GM21825 (cell line): ENCODE measurements around the gene PCNX2.
"Not testable (repeated sequence)": the region's sequence is repeated elsewhere in the genome, so short reads cannot be mapped to it uniquely, and the experiment has no call there.

ENCODE experiments used
- ATAC-seq: cut with Tn5 transposase; IDR thresholded peaks from one replicate; pipeline ENCODE4 v1.9.1; 2021; ENCODE audit warnings: mild to moderate bottlenecking, moderate library complexity; ENCODE audit not compliant: unreplicated experiment

PCNX2 gene

DNA sequence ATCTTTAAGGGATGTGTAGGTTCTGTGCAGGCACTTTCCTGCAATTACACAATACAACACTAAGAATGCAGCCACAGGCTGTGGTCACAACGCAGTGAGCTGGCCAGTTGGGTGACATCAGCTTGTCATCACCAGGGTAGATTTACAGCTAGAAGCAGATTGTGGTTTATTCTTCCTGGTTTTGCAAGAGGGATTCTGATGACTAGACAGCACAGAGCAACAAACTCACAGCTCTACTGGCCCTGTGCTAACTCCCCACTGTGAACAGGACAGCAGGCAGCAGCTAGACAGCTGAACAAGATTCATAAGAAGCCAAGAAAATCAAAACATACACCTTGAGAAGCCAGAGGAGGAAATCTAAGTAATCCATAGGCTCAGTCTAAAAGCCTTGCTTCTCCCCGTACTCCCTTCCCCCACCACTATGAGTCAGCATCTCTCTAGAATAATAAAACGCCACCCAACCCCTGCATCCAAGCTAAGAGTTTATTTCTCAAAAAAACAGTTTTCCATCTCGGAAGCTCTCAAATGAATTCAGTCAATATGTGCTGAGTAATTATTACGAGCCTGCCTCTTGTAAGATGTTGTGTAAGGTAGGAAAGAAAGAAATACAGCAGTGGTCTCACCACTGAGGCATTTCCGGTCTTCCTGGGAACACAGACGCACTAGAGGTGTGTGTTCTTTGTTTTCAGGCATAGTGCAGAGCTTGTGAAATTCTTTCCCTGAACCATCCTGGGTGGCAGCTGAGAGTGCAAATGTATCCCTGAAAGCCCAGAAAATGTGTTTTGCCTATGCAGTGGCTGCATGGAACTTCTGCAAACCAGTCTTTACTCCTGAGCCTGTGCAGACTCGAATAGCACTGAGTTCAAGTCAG lies 182.3 kb downstream of the PCNX2 start:
- peak; percentile 87 for ATAC-seq

DNA sequence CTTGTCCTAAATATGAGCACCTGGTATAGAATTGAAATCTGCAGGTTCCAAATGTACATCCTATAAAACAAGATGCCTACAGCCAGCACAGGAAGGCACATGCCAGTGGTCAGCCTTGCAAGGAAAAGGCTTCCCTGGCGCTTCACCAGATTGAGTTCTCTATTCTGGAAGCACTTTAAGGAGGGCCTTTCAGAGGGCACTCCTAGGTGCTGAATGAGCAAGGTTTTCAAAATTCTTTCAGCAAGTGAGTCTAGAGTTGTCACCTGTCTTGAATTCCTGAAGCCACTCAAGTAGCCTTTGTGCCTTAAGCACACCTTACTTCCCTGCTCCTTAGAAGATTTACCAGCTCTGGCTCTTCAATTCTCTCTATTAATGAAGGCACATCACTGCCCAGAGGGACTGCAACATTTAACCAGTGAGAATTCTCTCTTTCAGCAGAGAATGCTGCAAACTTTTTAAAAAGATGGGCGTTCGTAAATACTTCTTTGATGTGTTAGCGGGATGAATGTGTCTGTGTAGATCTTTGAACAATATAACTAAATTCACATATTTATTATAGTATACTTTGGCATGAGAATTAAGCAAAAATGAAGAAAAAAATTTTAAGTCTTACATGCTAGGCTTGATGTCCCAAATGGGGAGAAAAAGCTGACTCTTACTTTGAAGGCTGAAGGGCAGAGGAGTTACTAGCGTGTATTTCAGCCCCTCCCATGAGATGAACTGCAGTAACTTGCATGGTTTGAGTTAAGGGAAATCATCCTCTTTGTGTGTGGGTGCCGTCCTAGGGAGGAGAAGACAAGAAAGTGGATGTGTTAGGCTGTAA lies 183.1 kb downstream of the PCNX2 start:
- ATAC-seq = no peak

DNA sequence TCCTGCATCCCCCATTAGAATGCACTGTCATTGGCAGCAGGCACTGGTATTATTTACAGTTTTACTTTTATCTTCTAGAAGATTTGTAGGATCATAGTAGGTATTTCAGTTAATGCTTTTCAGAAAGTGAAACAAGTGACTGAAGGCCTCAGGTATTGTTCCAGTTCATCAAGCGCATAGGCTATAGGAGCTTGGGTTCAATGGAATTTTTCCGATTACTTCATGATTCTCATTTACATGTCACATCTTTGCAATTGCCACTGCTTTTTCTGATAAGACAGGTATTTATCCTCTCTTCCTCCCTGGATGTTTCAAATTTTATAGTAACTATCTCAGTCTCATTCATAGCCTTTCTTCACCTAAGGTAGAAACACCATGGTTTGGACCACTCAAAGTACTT lies 183.8 kb downstream of the PCNX2 start:
- ATAC-seq = no peak

DNA sequence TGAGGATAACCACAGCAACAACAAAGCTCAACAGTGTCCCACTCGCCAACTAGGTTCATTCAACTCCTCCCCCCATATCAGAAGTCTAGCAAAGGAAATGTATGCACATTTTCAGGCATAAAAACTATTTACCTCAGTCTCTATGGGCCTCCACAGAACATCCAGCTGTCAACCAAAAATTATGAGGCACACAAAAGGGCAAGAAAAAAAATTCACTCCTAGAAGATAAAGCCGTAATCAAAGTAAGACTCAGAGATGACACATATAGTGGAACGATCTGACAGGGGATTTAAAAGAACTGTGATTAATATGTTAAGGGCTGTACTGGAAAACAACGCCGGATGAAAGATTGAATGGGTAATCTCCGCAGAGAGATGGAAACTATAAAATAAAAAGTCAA lies 186.4 kb downstream of the PCNX2 start:
- ATAC-seq = no peak

DNA sequence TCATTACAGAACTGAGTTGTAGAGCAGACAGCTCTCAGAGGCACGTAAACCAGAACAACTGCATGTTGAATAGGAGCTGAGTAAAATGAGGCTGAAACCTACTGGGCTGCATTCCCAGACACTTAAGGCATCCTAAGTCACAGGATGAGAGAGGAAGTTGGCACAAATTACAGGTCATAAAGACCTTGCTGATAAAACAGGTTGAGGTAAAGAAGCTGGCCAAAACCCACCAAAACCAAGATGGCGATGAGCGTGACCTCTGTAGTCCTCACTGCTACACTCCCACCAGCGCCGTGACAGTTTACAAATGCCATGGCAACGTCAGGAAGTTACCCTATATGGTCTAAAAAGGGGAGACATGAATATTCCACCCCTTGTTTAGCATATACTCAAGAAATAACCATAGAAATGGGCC lies 187.8 kb downstream of the PCNX2 start:
- ATAC-seq = not testable (repeated sequence)

DNA sequence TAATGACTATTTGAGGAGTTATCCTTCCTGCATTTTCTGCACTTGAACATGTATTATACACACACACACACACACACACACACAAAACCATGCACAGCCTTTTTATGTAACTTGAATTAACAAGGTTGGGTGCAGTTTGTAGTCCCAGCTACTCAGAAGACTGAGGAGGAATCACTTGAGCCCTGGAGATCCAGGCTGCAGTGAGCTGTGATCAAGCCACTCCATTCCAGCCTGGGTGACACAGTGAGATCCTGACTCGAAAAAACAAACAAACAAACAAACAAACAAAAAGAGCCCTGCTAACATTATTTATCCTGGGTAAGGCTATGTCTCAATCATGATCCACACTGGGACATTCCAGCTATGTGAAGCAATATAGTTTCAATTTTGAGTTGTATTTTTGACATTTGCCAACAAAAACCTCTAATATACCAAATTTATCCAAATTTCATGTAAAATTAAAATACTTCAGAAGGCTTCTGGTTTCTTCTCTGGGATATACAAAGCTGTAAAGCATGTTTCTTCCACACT lies 188.3 kb downstream of the PCNX2 start:
- no peak for ATAC-seq

DNA sequence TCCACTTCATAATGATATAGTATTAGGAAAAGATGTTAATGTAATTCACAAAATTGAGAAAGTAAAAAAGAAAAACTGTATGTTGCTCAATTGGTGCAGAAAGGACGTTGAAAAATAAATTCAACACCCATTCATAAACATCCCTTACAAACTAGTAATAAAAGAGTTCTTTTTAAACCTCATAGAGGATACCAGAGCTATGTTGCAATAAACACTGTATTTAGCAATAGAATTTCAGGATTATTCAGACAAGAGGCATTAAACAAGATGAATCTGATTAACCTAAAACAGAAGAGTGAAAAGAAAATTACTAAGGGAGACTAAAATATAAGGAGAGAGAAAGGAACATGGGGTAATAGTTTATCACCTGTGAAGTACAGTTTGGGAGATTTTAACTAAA lies 190.3 kb downstream of the PCNX2 start:
- ATAC-seq = no peak

DNA sequence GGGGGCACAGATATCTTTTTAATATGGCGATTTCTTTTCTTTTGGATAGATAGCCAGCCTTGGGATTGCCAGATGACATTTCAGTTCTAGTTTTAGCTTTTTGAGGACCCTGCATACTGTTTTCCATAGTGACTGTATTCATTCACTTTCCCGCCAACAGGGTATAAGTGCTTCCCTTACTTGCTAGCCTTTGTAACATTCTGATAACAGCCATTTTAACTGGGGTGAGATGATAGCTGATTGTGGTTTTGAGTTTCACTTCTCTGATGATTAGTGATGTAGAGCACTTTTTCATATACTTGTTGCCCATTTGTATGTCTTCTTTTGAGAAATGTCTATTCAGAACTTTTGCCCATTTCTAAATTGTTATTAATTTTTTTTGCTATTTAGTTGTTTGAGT lies 193.2 kb downstream of the PCNX2 start:
- no peak for ATAC-seq

DNA sequence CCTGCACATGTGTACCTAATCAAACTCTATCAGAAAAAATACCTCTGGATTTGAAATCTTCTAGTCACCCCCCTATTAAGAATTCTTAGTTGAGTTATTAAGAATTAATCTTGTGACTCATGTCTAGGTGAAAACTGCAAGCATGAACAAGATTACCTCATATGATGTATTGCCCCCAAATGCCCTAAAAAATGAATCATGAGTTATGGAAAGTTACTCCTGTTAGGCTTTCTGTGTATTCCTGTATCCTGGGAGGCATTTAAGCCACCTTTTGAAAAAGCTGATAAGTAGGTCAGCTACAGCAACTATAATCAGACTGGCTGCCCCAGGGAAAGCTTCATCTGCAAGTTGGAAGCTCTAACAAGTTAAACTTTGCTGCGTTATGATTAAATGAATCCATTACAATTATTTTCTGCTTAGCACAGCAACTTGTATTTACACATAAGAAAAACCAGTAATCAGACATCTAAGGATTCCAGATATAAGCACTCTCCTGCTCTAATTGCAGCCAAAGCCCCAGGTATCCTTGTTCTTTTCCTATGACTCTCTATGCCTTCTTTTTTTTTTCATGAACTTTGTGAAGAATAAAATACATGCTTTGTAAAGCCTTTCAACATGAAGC lies 197.5 kb downstream of the PCNX2 start:
- ATAC-seq = no peak

DNA sequence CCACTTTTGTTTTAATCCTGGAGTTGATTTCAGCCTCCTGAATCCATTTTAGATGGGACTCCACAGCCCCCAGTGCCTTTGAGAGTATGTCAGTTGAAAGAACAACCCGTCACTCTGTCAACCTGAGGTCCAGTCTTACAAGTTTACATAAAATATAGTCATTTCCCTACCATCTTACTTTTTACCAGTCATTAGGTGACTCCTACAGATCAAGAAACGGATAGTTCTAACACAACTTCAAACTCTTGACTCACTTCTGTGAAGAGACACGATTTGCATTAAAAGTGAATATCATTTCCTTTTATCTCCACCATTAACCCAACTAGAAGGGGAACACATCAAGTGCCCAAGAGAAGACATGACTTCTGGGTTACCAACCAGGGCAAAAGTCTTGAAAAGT lies 198.0 kb downstream of the PCNX2 start:
- ATAC-seq = no peak

DNA sequence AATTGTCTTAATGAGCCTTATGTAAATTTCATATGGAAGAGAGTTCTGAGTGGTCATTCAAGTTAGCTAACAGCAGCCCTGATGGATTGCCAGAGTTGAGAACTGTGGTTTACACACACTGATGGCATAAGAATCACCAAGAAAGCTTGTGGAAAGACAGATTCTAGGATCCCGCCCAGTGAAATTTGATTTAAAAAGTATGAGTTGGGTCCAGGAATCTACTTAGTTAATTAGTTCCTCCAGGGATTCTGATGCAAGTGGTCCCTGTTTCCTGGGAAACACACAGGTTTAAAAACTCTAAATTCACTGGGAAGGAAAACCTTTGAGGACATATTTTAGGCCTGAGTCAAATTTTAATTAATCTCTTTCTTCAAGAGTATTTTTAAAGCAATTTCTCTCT lies 200.8 kb downstream of the PCNX2 start:
- ATAC-seq = no peak

DNA sequence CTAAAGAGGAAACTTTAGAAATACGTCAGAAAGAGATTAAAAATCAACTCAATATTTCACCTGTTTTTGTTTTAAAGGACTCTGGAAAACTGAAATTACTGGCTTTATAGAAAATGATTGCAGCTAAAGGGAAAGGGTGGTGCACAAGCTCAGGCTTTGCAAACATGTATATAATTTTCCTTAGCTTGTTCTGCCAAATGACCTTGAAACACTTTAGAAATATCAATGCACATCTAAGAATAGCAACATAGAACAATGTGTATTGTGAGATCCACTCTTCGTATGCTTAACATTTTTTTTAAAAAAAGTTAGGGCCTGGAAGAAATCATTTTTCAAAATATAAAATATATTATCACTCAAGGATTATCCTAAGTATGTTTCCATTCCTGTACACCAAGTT lies 201.3 kb downstream of the PCNX2 start:
- no peak for ATAC-seq

DNA sequence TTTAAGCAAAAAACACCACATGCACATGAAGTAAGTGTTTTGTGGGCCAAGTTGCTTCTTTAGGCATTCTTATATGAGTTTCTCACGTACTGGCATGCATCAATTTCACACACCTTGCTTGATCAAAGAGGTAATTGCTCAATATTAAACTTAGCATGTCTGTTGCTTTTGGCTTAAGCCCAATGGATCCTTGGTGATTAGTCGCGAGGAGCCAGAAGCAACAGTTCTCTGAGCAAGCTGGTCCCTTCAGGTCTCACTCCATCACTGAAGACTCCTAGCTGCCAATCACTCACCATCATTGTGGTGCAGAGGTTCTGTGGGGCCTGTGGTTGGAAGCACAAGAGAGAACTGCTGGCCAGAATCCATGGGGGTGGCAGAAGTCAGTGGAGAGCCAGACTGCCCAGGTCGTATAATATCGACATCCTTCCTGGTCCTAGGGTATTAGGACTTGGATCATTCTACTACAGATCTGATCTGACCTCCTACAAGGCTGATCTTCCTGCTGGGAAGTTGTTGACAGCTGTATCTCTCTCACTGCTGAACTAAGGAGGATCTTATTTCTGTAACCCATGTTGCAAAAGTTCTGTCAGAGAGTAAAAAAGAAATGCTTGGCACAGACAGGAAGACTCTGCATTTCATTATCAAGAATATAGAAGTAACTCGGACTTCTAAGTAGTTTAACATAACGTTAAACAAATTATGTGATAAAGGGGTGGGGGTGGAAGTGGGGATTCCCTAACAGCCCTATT lies 204.6 kb downstream of the PCNX2 start:
- ATAC-seq = no peak

DNA sequence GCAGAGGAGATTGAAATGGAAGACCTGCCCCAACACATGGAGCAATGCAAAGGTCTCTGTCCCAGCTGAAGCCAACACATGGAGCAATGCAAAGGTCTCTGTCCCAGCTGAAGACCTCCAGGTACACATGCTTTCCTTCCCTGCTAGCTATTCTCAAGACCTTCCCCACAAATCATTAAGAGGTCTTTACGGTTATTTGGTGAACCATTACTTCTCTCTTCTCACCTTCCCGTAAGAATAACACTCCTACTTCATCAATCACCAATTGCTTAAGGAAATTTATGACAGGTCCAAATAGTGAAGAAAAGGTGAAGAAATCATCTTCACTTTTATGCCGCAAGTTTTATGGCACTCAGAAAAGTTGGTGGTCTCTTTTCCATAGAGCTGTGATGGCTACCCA lies 206.3 kb downstream of the PCNX2 start:
- no peak for ATAC-seq

DNA sequence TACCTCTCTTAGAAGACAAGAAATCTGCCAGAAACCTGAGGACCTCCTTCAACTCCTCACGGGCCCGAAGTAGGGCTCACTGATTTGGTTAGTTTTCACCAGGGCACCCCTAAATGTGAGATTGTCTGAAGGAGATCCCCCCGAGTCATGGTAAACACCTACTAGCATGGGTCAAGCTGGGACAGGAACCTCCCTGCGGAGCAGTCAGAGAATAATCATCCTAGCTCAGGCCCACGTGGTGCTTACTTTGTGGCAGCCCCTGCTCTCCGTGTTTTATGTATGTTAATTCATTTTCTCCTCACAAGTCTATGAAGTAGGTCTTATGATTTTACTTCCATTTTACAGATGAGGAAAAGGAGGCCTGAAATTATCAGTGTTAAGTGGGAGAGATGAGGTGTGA lies 206.9 kb downstream of the PCNX2 start:
- ATAC-seq = no peak

DNA sequence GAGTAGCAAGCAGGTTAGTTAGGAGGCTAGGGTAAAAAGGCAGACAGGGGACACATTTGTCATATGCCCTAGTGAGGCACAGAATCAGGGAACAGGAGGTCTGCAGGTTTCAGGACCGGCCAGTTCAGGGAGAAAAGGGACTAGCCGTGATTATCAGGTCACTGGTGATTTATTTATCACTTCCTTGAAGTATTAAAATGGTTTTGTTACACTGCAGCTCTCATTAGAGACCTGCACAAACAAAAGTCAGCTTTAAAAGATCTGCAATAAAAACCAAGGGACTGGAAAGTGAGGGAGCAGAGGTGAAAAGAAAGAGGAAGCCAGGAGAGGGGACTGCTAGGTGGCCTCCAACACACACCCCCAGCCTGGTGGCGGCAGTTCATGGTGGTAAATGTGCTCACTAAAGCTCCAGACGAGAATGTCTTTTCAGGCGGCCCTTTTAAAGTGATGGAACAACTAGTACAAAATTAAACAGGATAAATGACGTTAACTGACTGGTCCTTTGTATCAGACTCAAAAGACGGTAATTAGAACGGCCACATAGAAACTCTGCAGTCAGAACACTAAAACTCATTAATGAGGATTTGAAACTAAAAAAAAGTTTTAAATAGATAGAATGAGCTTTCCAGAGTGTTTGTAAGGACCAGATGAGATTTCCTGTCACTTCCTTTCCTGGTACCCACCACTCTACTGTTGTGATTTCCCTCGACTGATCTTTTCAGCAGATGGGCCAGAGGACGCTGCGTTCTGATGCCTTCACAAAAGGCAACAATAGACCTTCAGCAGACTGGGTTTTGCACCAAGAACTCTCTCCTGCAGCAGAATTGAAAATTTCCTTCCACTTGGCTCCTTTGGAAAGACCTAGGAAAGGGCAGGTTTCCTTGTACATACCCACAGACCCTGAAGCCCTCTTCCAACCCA lies 208.3 kb downstream of the PCNX2 start:
- ATAC-seq = no peak

DNA sequence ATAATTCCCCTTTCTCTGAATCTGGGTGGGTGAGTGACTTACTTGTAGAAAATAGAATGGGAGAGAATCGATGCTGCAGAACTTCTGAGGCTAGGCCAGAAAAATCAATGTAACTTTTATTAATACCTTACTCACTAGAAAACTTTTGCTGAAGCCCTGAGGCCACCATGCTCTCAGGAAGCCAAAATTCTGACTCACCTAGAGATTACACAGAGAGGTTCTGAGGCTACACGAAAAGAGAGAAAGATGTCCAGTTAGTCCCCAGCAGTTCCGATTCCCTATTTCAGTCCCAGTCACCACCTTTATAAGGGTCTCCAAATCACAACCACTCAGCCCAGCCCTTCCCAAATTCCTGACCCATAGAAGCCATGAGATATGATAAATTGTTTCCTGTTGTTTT lies 210.0 kb downstream of the PCNX2 start:
- ATAC-seq = no peak

DNA sequence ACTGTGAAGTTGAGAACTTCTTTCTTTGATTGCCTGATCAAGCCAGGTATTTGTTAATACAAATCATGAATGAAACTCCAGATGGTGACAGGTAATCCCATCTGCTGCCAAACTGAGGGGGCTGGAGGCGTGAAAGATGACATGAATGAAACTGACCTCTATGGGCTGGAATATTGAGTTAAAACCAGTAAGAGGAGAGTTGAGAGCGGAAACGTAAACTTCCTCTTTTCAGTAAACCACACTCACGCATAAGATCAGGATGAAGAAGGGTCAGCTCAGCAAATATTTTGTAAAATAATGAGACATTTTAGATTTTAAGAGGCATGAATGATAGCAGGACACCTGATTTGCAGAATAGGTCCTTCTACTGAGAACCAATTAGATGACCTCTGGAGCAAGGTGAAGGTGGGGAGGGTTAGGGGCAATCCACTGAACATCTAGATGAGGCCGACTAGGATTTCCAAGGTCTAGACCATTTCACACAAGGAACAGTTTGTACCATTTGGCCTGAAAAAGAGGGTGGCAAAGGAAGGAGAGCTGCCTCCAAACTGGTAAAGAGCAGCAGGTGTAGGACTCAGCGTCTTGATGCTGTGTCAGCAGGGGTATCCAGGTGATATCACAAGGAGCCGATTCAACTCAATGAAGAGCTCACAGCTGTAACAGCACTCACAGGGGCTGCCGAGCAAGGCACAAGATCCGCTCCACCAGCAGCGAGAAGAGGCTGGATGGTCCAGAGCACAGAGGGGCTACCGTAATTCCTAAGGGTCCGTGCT lies 212.6 kb downstream of the PCNX2 start:
- ATAC-seq = no peak

DNA sequence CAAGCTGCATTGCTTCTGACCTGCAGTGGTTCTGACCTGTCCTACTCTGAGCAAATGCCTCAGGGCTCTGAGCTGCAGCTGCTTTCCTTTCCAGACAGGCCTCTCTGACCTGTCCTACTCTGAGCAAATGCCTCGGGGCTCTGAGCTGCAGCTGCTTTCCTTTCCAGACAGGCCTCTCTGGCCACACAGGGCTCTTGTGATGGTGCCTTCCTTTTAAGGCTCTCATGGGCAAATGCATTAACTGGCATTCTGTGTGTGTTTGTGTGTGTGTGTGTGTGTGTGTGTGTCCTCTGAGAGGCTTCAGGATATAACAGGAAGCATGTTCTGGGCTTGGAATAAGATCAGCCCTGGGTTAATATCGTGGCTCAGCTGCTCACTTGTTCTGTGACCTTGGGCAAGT lies 213.8 kb downstream of the PCNX2 start:
- ATAC-seq = no peak
